ENCODE results near the gene TWIST1.

TWIST1 gene

GRCh38 chr7:19117091-19117869, at the start of gene TWIST1:
Gene TWIST1 (minus strand): TSS chr7:19117636. CDS start chr7:19117321, 315 bp downstream.
- no peak for DNase-seq (ENCODE audit: low spot score)

GRCh38 chr7:19161671-19162070, 44.2 kb upstream of the TWIST1 start:
- DNase-seq (ENCODE audit: low spot score) = no peak

- DNase-seq (ENCODE audit: low spot score) = no peak
These were observed 29.3 kb upstream of the TWIST1 start for GRCh38 chr7:19146699-19147098.

GRCh38 chr7:19145434-19146115, 28.1 kb upstream of the TWIST1 start:
- DNase-seq (ENCODE audit: low spot score) = no peak

GRCh38 chr7:19144661-19145433, 27.4 kb upstream of the TWIST1 start, which contains the start of gene FERD3L:
Gene FERD3L (minus strand): TSS chr7:19145421. CDS start chr7:19145362, 59 bp downstream.
- no peak for DNase-seq (ENCODE audit: low spot score)

- no peak for DNase-seq (ENCODE audit: low spot score)
These were observed 26.6 kb upstream of the TWIST1 start for GRCh38 chr7:19143881-19144574.

GRCh38 chr7:19139706-19140327, 22.4 kb upstream of the TWIST1 start:
- DNase-seq (ENCODE audit: low spot score) = no peak

- no peak for DNase-seq (ENCODE audit: low spot score)
These were observed 16.4 kb upstream of the TWIST1 start for GRCh38 chr7:19133886-19134285.

GRCh38 chr7:19133390-19133789, 16.0 kb upstream of the TWIST1 start:
- DNase-seq (ENCODE audit: low spot score) = no peak

- DNase-seq (ENCODE audit: low spot score) = no peak
These were observed 11.4 kb upstream of the TWIST1 start for GRCh38 chr7:19128856-19129255.

GRCh38 chr7:19121977-19122588, 4.6 kb upstream of the TWIST1 start:
- no peak for DNase-seq (ENCODE audit: low spot score)

- DNase-seq (ENCODE audit: low spot score) = no peak
These were observed 2.5 kb upstream of the TWIST1 start for GRCh38 chr7:19119870-19120486.

- no peak for DNase-seq (ENCODE audit: low spot score)
These were observed 1.9 kb upstream of the TWIST1 start for GRCh38 chr7:19119372-19119771.

- no peak for DNase-seq (ENCODE audit: low spot score)
These were observed 1.4 kb upstream of the TWIST1 start for GRCh38 chr7:19118636-19119371.

GRCh38 chr7:19117870-19118608, 603 bp upstream of the TWIST1 start:
- DNase-seq (ENCODE audit: low spot score) = no peak

- no peak for DNase-seq (ENCODE audit: low spot score)
These were observed 1.0 kb downstream of the TWIST1 start for GRCh38 chr7:19116121-19117090.

- DNase-seq (ENCODE audit: low spot score) = no peak
These were observed 2.9 kb downstream of the TWIST1 start for GRCh38 chr7:19114551-19114855.

- no peak for DNase-seq (ENCODE audit: low spot score)
These were observed 3.4 kb downstream of the TWIST1 start for GRCh38 chr7:19113855-19114550.

All from hematopoietic multipotent progenitor cell treated with erythropoietin and hydrocortisone succinate and interleukin-3 and kit ligand, for 17 days (in vitro differentiated cells).